Tibial nerve (tissue), 4 donors: ENCODE measurements around the gene JAM2. TPM values are rescaled to one million over a fixed set of nuclear protein-coding genes. Genes with fewer than 3 reads are reported as not detected.
A peak's percentile ranks its signal among the peaks of the same experiment; 100 is the strongest.

Experiments used
- DNase-seq, 2 donors: peaks; one replicate each; pipeline ENCODE4 v3.0.0-alpha.2; 2019; ENCODE audit warnings: low spot score in 2 of 2
- H3K27ac ChIP-seq, 4 donors: fragments of 200-600 bp; sonication (generic) in 3 of 4; one replicate each; pipeline ENCODE4 v1.5.1; 2017 to 2019; ENCODE audit warnings: mild to moderate bottlenecking in 1 of 4
- H3K27me3 ChIP-seq, 2 donors: fragments of 200-600 bp; sonication (generic) in 1 of 2; one replicate each; pipeline versions ENCODE4 v1.5.1 to v1.6.0; 2017 to 2019
- H3K36me3 ChIP-seq, 3 donors: fragments of 200-600 bp; sonication (generic); one replicate each; pipeline ENCODE4 v1.5.1; 2018 to 2019
- H3K4me1 ChIP-seq, 4 donors: fragments of 200-600 bp; sonication (generic) in 3 of 4; one replicate each; pipeline ENCODE4 v1.5.1; 2017 to 2019
- H3K4me3 ChIP-seq, 4 donors: fragments of 200-600 bp; sonication (generic) in 3 of 4; one replicate each; pipeline ENCODE4 v1.5.1; 2017 to 2019; ENCODE audit warnings: mild to moderate bottlenecking in 1 of 4, moderate library complexity in 1 of 4
- H3K9me3 ChIP-seq, 4 donors: fragments of 200-600 bp; sonication (generic) in 3 of 4; one replicate each; pipeline ENCODE4 v1.5.1; 2017 to 2019
- CTCF ChIP-seq, 5 experiments: fragments of 200-600 bp in 3 of 5; fragments of 450-650 bp in 2 of 5; sonication (generic) in 3 of 5; IDR thresholded peaks; one replicate each; pipeline ENCODE4 v1.5.1; 2016 to 2019; ENCODE audit warnings: antibody characterized with exemption in 5 of 5, mild to moderate bottlenecking in 3 of 5, moderate library complexity in 2 of 5
- EP300 ChIP-seq, 2 donors: sonication (generic); formaldehyde crosslinking; IDR thresholded peaks; one replicate each; pipeline ENCODE4 v1.6.1; 2017; ENCODE audit warnings: antibody characterized with exemption in 2 of 2, mild to moderate bottlenecking in 1 of 2
- POLR2A ChIP-seq, 2 donors: fragments of 450-650 bp; IDR thresholded peaks; one replicate each; pipeline ENCODE4 v1.6.1; 2017; ENCODE audit warnings: antibody characterized with exemption in 2 of 2, mild to moderate bottlenecking in 2 of 2, moderate library complexity in 2 of 2
- WGBS, 2 donors: methylation state at CpG; one replicate each; pipeline ENCODE4 v1.1.5; 2018; 5-methylcytosine and 5-hydroxymethylcytosine counted together
- total RNA-seq, 4 donors: library from RNA; depleted of rRNA; stranded (reverse); fragments of >200 nt; gene quantifications; one replicate each; pipeline ENCODE4 v1.1.0, GENCODE V29; 2016

Gene JAM2
- total RNA-seq, 4 donors from 2014 or later = 20.4 to 43.5 (median 35.2) TPM

GRCh38 chr21:25717491-25718147 lies 78.6 kb downstream of the JAM2 start:
- H3K36me3 ChIP-seq = peaks cover 0 to 59% (median 0%) of the 10 kb centered on the region in 3 donors

GRCh38 chr21:25721987-25722386 lies 82.9 kb downstream of the JAM2 start:
- Histone ChIP-seq H3K27ac (no peak overlapping the region), H3K9me3 (no peaks in the 10 kb centered on the region), H3K4me3 (no peak overlapping the region), H3K36me3 (peaks cover 0 to 67% (median 4%) of the 10 kb centered on the region in 3 donors), H3K4me1 (no peaks in the 10 kb centered on the region), H3K27me3 (no peaks in the 10 kb centered on the region)
- no peak for DNase-seq
- 88 to 90% methylated on average over 3 of the region's 3 CpGs for WGBS, 2 donors
- TF ChIP-seq EP300 (IDR thresholded peaks at IDR 0.05) = no peak

More at GRCh38 chr21:25717491-25718147, 78.6 kb downstream of the JAM2 start:
- H3K4me3 ChIP-seq = no peak overlapping the region
- no peaks in the 10 kb centered on the region for H3K9me3 ChIP-seq
- TF ChIP-seq POLR2A (IDR thresholded peaks at IDR 0.05) (no peak), EP300 (IDR thresholded peaks at IDR 0.05) (no peak), CTCF (IDR thresholded peaks at IDR 0.05) (no peak)
- WGBS, 2 donors = 79 to 84% methylated on average over 5 of the region's 5 CpGs
- no peak for DNase-seq
- H3K27ac ChIP-seq = no peak overlapping the region
- no peaks in the 10 kb centered on the region for H3K27me3 ChIP-seq
- no peaks in the 10 kb centered on the region for H3K4me1 ChIP-seq

GRCh38 chr21:25722631-25723030 lies 83.6 kb downstream of the JAM2 start:
- peaks cover 0 to 73% (median 6%) of the 10 kb centered on the region in 3 donors for H3K36me3 ChIP-seq
- no peak for DNase-seq
- WGBS, 2 donors = 77 to 78% methylated on average over 3 of the region's 3 CpGs
- H3K4me1 ChIP-seq = no peaks in the 10 kb centered on the region
- H3K9me3 ChIP-seq = no peaks in the 10 kb centered on the region
- H3K27ac ChIP-seq = no peak overlapping the region
- H3K27me3 ChIP-seq = no peaks in the 10 kb centered on the region
- H3K4me3 ChIP-seq = no peak overlapping the region
- TF ChIP-seq EP300 (IDR thresholded peaks at IDR 0.05) (no peak), CTCF (IDR thresholded peaks at IDR 0.05) (no peak), POLR2A (IDR thresholded peaks at IDR 0.05) (no peak)

GRCh38 chr21:25732091-25732760 lies 93.2 kb downstream of the JAM2 start:
- Histone ChIP-seq H3K27ac (no peak overlapping the region), H3K4me3 (no peak overlapping the region), H3K36me3 (peaks cover 3 to 24% (median 18%) of the 10 kb centered on the region in 3 donors), H3K9me3 (no peaks in the 10 kb centered on the region), H3K27me3 (no peaks in the 10 kb centered on the region), H3K4me1 (peaks cover 0 to 53% (median 13%) of the 10 kb centered on the region in 4 donors)
- 73 to 78% methylated on average over 6 of the region's 6 CpGs for WGBS, 2 donors
- no peak for TF ChIP-seq CTCF (IDR thresholded peaks at IDR 0.05)
- no peak for TF ChIP-seq POLR2A (IDR thresholded peaks at IDR 0.05)
- TF ChIP-seq EP300 (IDR thresholded peaks at IDR 0.05) = no peak
- DNase-seq = no peak

GRCh38 chr21:25733859-25734653 lies 95.0 kb downstream of the JAM2 start:
- TF ChIP-seq EP300 (IDR thresholded peaks at IDR 0.05) (no peak), POLR2A (IDR thresholded peaks at IDR 0.05) (no peak), CTCF (IDR thresholded peaks at IDR 0.05) (no peak)
- H3K4me1 ChIP-seq = peaks cover 0 to 67% (median 15%) of the 10 kb centered on the region in 4 donors

More at GRCh38 chr21:25733859-25734653, 95.0 kb downstream of the JAM2 start:
- H3K4me3 ChIP-seq = peak overlapping the region; percentile 71 to 99 (median 80)
- WGBS, 2 donors = 6% methylated on average over 25 to 30 of the region's 30 CpGs
- H3K9me3 ChIP-seq = no peaks in the 10 kb centered on the region
- H3K27me3 ChIP-seq = no peaks in the 10 kb centered on the region
- no peak for DNase-seq
- H3K27ac ChIP-seq = peak overlapping the region; percentile 94 to 99 (median 98)
- peaks cover 0 to 6% (median 2%) of the 10 kb centered on the region in 3 donors for H3K36me3 ChIP-seq
